GM23338 (cell line): ENCODE results near the gene NPEPL1. TPM values are rescaled to one million over a fixed set of nuclear protein-coding genes. Genes with fewer than 3 reads are reported as not detected.
A peak's percentile ranks its signal among the peaks of the same experiment; 100 is the strongest.

Experiments used
- ATAC-seq: fragments of 200-7000 bp; cut with Tn5 transposase; 3 replicates; pipeline ENCODE4 v1.9.1; 2020
- DNase-seq: peaks from one replicate; pipeline ENCODE4 v3.0.0-alpha.2; 2015; ENCODE audit warnings: low spot score
- H2AFZ ChIP-seq: fragments of 200-600 bp; sonication (generic); 2 replicates; pipeline ENCODE4 v1.8.0; 2016; ENCODE audit warnings: antibody characterized with exemption, mild to moderate bottlenecking, moderate library complexity
- H3F3A ChIP-seq: fragments of 200-600 bp; sonication (generic); replicated peaks from 2 replicates; pipeline ENCODE4 v1.8.0; 2017; ENCODE audit warnings: antibody characterized with exemption, mixed run types, low read depth
- H3K27ac ChIP-seq: fragments of 200-600 bp; sonication (generic); 2 replicates; pipeline ENCODE4 v1.6.1; 2016; ENCODE audit warnings: low read depth
- H3K27me3 ChIP-seq: fragments of 200-600 bp; sonication (generic); 2 replicates; pipeline ENCODE4 v1.8.0; 2016; ENCODE audit warnings: mild to moderate bottlenecking, mixed run types, moderate library complexity; ENCODE audit not compliant: insufficient read depth
- H3K36me3 ChIP-seq: fragments of 200-600 bp; sonication (generic); 2 replicates; pipeline ENCODE4 v1.8.0; 2016; ENCODE audit warnings: mild to moderate bottlenecking; ENCODE audit not compliant: insufficient read depth
- H3K4me1 ChIP-seq: fragments of 200-600 bp; sonication (generic); 2 replicates; pipeline ENCODE4 v1.8.0; 2016; ENCODE audit warnings: mild to moderate bottlenecking, moderate library complexity; ENCODE audit not compliant: insufficient read depth
- H3K4me2 ChIP-seq: fragments of 200-600 bp; sonication (generic); 2 replicates; pipeline ENCODE4 v1.7.1; 2017; ENCODE audit warnings: mixed run types
- H3K4me3 ChIP-seq: fragments of 200-600 bp; sonication (generic); 2 replicates; pipeline ENCODE4 v1.6.1; 2016; ENCODE audit warnings: mixed run types
- H3K79me2 ChIP-seq: fragments of 200-600 bp; sonication (generic); replicated peaks from 2 replicates; pipeline ENCODE4 v1.8.0; 2017; ENCODE audit warnings: mild to moderate bottlenecking; ENCODE audit not compliant: insufficient read depth
- H3K9me2 ChIP-seq: fragments of 200-600 bp; sonication (generic); 2 replicates; pipeline ENCODE4 v1.8.0; 2017; ENCODE audit not compliant: insufficient read depth
- H4K20me1 ChIP-seq: fragments of 200-600 bp; sonication (generic); replicated peaks from 2 replicates; pipeline ENCODE4 v1.8.0; 2017; ENCODE audit warnings: mild to moderate bottlenecking; ENCODE audit not compliant: insufficient read depth
- H3K27ac Mint-ChIP-seq: 2 replicates; pipeline ENCODE4 v1.8.0; 2020; ENCODE audit warnings: inconsistent platforms, mild to moderate bottlenecking, moderate library complexity, mixed read lengths
- H3K27me3 Mint-ChIP-seq: 3 replicates; pipeline ENCODE4 v1.8.0; 2022; ENCODE audit warnings: low read depth, mild to moderate bottlenecking, moderate library complexity, mixed read lengths, inconsistent platforms; ENCODE audit not compliant: insufficient read depth, poor library complexity
- H3K36me3 Mint-ChIP-seq: 3 replicates; pipeline ENCODE4 v1.8.0; 2021; ENCODE audit warnings: low read depth, mild to moderate bottlenecking, inconsistent platforms, moderate library complexity, mixed read lengths
- H3K4me1 Mint-ChIP-seq: 3 replicates; pipeline ENCODE4 v1.8.0; 2020; ENCODE audit warnings: mild to moderate bottlenecking, inconsistent platforms, mixed read lengths
- H3K4me3 Mint-ChIP-seq: 3 replicates; pipeline ENCODE4 v1.8.0; 2021; ENCODE audit warnings: moderate library complexity, mild to moderate bottlenecking, inconsistent platforms, mixed read lengths
- H3K9me3 Mint-ChIP-seq: 3 replicates; pipeline ENCODE4 v1.8.0; 2020; ENCODE audit warnings: moderate library complexity, mild to moderate bottlenecking, inconsistent platforms, mixed read lengths
- CREB1 ChIP-seq: fragments of 250-450 bp; sonication (Bioruptor Pico); IDR thresholded peaks from 2 replicates; pipeline ENCODE4 v1.5.0; 2020; ENCODE audit warnings: low read depth, mild to moderate bottlenecking, moderate library complexity
- CTCF ChIP-seq, 2 experiments: fragments of 200-600 bp in 1 of 2; sonication (generic) in 1 of 2; conservative IDR thresholded peaks; 2 replicates each; pipeline versions ENCODE4 v1.5.1 to v1.6.1; 2016 to 2017; ENCODE audit warnings: antibody characterized with exemption in 2 of 2, low read depth in 2 of 2, mild to moderate bottlenecking in 2 of 2, moderate library complexity in 1 of 2
- ETS1 ChIP-seq: IDR thresholded peaks from 2 replicates; pipeline ENCODE4 v1.6.1; 2016; ENCODE audit warnings: antibody characterized with exemption
- EZH2 ChIP-seq: fragments of 200-600 bp; sonication (generic); IDR thresholded peaks from one replicate; pipeline ENCODE4 v1.8.0; 2017; ENCODE audit warnings: antibody characterized with exemption, mild to moderate bottlenecking, low read depth; ENCODE audit not compliant: unreplicated experiment
- EZH2phosphoT487 ChIP-seq: fragments of 200-600 bp; sonication (generic); IDR thresholded peaks from one replicate; pipeline ENCODE4 v1.8.1; 2018; ENCODE audit warnings: antibody characterized with exemption; ENCODE audit not compliant: unreplicated experiment
- NANOG ChIP-seq: IDR thresholded peaks from 2 replicates; pipeline ENCODE4 v1.6.1; 2016; ENCODE audit warnings: antibody characterized with exemption, borderline replicate concordance
- REST ChIP-seq: IDR thresholded peaks from one replicate; pipeline ENCODE4 v1.6.1; 2018; ENCODE audit warnings: antibody characterized with exemption; ENCODE audit not compliant: unreplicated experiment
- STAT1 ChIP-seq: IDR thresholded peaks from one replicate; pipeline ENCODE4 v1.6.1; 2016; ENCODE audit warnings: antibody characterized with exemption; ENCODE audit not compliant: unreplicated experiment
- ZNF462 ChIP-seq: fragments of 250-450 bp; sonication (Bioruptor Pico); IDR thresholded peaks from 2 replicates; pipeline ENCODE4 v1.5.0; 2020; ENCODE audit warnings: mild to moderate bottlenecking, moderate library complexity
- polyA plus RNA-seq: library from polyadenylated mRNA; unstranded; fragments of >200 nt; fragmentation: Nextera tagmentation; extraction: Ambion mirVana; gene quantifications from 2 replicates; pipeline ENCODE4 v1.2.1, GENCODE V29; 2016
- total RNA-seq: library from RNA; depleted of rRNA; stranded (reverse); fragments of >200 nt; shearing (Covaris generic); gene quantifications from 2 replicates; pipeline ENCODE4 v1.2.3, GENCODE V29; 2014

Gene NPEPL1
- total and polyA plus RNA-seq, 2 experiments from 2014 or later: 23.5 to 30.0 TPM

- Histone ChIP-seq H3K4me2 (no peak overlapping the region), H3K27ac (no peak overlapping the region), H3K79me2 (peaks cover 18% of the 10 kb centered on the region; the same call in 1 of the 2 replicates), H3K9me2 (no peaks in the 10 kb centered on the region), H3K27me3 (no peaks in the 10 kb centered on the region), H3K4me3 (no peak overlapping the region), H3F3A (peaks cover 12% of the 10 kb centered on the region), H3K4me1 (peaks cover 24% of the 10 kb centered on the region), H3K36me3 (peaks cover 20% of the 10 kb centered on the region), H2AFZ (no peak overlapping the region), H4K20me1 (no peaks in the 10 kb centered on the region)
- no peaks in the 10 kb centered on the region for H3K27me3 Mint-ChIP-seq
- peak overlapping the region; percentile 71 for H3K27ac Mint-ChIP-seq
- no peak overlapping the region for H3K4me3 Mint-ChIP-seq
- no peaks in the 10 kb centered on the region for H3K9me3 Mint-ChIP-seq
- peaks cover 67% of the 10 kb centered on the region for H3K4me1 Mint-ChIP-seq
- no peak for TF ChIP-seq ETS1
- no peak for TF ChIP-seq EZH2phosphoT487
- no peak for TF ChIP-seq EZH2
- no peak for TF ChIP-seq NANOG
- TF ChIP-seq STAT1: no peak
- TF ChIP-seq REST: no peak
- no peak for TF ChIP-seq CREB1
- TF ChIP-seq ZNF462 (CRISPR knock-in tag): no peak
- no peak for TF ChIP-seq CTCF (conservative IDR thresholded peaks at IDR 0.05; ENCODE audit: low read depth in 2 of 2)
- peaks cover 67% of the 10 kb centered on the region for H3K36me3 Mint-ChIP-seq
- ATAC-seq (no peak), DNase-seq (no peak)
Measured at GRCh38 chr20:58673119-58673518, 19.5 kb upstream of the NPEPL1 start.
